Activated T-cell treated with anti-CD3 and anti-CD28 coated beads, Interleukin-2, amount 50 U/mL, for 24 hours (primary cell): ENCODE measurements around the gene SREBF1.
"Not testable (repeated sequence)": the region's sequence is repeated elsewhere in the genome, so short reads cannot be mapped to it uniquely, and the experiment has no call there.

Experiments used
- DNase-seq: peaks from one replicate; pipeline ENCODE4 v3.0.0-alpha.2; 2020
- H3K27ac Mint-ChIP-seq: 2 replicates; pipeline ENCODE4 v1.8.0; 2020; ENCODE audit warnings: mild to moderate bottlenecking, mixed read lengths
- H3K27me3 Mint-ChIP-seq: 2 replicates; pipeline ENCODE4 v1.8.0; 2020; ENCODE audit warnings: mixed read lengths
- H3K36me3 Mint-ChIP-seq: 2 replicates; pipeline ENCODE4 v1.8.0; 2020; ENCODE audit warnings: low read depth, mixed read lengths
- H3K4me1 Mint-ChIP-seq: 2 replicates; pipeline ENCODE4 v1.8.0; 2020; ENCODE audit warnings: low read depth, mixed read lengths
- H3K4me3 Mint-ChIP-seq: 2 replicates; pipeline ENCODE4 v1.8.0; 2020; ENCODE audit warnings: mild to moderate bottlenecking, moderate library complexity, mixed read lengths
- H3K9me3 Mint-ChIP-seq: 2 replicates; pipeline ENCODE4 v1.8.0; 2020; ENCODE audit warnings: mixed read lengths

Gene SREBF1

DNA sequence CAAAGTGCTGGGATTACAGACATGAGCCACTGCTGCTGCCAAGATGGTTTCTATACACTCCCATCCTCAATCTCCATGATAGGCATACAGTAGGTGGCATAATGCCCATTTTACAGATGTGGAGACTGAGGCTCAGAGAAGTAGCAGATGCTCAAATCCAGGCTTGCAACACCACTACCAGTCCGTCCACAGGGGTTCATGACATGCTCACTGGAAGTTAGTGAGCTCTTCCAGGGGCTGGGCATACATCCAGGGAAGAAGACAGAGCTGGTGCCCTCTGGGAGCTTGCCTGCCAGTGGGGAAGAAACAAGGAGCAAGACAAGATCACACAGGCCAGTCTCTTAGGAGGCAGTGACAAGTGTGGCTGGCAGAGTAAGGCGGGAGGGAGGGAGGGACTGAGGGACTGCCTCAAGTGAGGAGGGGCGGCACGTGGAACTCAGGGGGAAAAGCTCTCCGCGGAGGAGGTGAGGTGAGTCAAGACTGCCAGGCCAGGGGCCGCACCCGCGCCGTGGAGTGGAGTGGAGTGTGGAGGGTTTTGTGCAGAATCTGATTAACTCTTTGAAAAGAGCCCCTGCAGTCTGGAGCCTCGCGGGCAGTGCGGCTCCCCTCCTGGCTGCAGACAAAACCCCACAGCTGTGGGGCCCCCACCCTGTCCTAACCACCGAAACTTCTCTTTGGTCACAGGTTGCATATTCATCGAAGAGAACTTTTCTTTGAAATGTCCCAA is 27.9 kb downstream of the SREBF1 start:
- Mint-ChIP-seq H3K27me3 (no peaks in the 10 kb centered on the region), H3K36me3 (peaks cover 51% of the 10 kb centered on the region), H3K27ac (peak overlapping the region; percentile 65), H3K9me3 (no peaks in the 10 kb centered on the region), H3K4me3 (no peak overlapping the region), H3K4me1 (peaks cover 23% of the 10 kb centered on the region)
- DNase-seq = no peak

DNA sequence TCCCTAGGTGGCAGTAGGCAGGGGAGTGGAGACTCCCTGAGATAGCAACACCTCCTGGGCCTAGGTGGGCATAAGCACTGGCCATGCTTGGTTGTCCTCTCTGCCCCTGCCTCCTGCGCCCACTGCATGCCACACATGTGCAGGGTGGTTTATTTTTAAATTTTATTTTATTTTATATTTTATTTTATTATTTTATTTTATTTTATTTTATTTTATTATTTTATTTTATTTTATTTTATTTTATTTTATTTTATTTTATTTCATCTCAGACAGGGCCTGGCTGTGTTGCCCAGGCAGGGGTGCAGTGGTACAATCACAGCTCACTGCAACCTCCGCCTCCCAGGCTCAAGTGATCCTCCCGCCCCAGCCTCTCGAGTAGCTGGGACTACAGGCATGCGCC is 28.6 kb downstream of the SREBF1 start:
- not testable (repeated sequence) for H3K27me3 Mint-ChIP-seq, DNase-seq, H3K9me3 Mint-ChIP-seq, H3K4me3 Mint-ChIP-seq
- H3K36me3 Mint-ChIP-seq = peaks cover 51% of the 10 kb centered on the region
- peak overlapping the region; percentile 65 for H3K27ac Mint-ChIP-seq
- H3K4me1 Mint-ChIP-seq = peaks cover 22% of the 10 kb centered on the region

DNA sequence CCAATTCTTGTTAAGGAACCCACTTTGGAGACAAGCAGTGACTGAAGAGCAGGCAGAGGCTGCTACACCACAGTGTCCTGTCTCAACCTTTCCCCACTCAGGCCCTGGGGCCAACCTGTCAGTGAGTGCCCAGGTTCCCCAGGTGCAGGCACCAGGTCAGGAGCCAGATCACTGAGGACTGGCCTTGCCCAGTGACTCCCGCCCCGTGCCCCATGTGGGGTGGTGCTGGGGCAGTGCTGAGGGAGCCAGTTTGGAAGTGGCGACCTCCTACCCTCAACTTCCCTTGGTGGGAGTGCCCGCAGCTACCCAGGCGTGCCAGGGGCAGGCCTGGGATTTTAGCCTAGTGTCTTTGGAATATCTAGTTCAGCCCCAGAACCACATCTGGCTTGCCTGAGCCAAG is 29.3 kb downstream of the SREBF1 start:
- Mint-ChIP-seq H3K9me3 (no peaks in the 10 kb centered on the region), H3K27ac (peak overlapping the region; percentile 47), H3K4me1 (peaks cover 17% of the 10 kb centered on the region), H3K36me3 (peaks cover 46% of the 10 kb centered on the region), H3K27me3 (no peaks in the 10 kb centered on the region), H3K4me3 (no peak overlapping the region)
- no peak for DNase-seq

DNA sequence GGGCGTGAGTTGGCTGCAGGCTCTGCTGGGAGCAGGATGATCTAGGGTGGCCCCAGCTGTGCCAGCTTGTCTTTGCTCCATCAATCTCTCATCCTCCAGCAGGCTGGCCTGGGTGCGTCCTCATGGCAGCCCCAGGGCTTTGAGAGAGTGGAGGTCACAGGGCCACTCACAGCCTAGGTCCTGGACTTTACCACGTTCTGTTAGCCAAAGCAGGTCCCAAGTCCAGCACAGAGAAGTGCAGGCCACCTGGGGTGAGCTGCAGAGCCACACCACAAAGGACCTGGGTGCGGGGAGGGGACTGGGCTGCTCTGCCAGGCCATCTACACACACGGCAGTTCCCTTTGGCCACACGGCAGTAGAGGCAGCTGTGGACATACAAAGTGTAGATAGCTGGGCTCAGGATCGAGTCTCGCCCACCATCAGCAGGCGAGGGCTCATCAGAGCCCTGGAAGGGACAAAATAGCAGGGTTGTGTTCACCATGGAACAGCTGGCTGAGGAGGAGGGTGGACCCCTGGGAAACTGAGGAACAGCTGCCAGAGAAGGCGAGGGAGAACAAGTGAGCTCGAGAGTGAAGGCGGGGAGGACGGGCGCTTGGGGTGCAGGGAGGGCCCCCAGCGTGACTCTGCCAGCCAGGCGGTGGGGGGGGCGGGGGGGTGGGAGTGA is 30.0 kb downstream of the SREBF1 start:
- no peak overlapping the region for H3K4me3 Mint-ChIP-seq
- peaks cover 39% of the 10 kb centered on the region for H3K36me3 Mint-ChIP-seq
- H3K27ac Mint-ChIP-seq = peak overlapping the region; percentile 60

DNA sequence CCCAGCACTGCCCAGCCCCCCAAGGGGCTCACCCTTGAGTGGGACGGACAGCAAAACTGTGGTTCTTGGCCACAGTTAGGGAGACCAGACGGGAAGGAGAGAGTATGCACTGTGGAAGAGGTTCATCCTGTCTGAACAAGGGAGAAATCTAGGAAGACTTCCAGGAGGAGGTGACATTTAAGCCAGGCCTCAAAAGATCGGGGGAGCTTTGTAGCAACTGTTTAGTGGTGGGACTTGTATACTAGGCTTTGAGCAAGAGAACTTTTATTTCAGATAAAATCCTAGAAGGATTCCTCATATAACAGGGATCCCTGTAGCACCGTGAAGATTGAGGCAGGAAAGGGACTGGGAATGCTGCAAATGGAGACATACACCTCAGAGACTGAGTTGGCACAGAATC is 30.8 kb downstream of the SREBF1 start:
- Mint-ChIP-seq H3K27me3 (no peaks in the 10 kb centered on the region), H3K27ac (peak overlapping the region; percentile 51), H3K36me3 (peaks cover 33% of the 10 kb centered on the region), H3K4me1 (peaks cover 8% of the 10 kb centered on the region), H3K9me3 (no peaks in the 10 kb centered on the region), H3K4me3 (no peak overlapping the region)
- no peak for DNase-seq

More for the DNA sequence above, 30.0 kb downstream of the SREBF1 start:
- Mint-ChIP-seq H3K4me1 (peaks cover 10% of the 10 kb centered on the region), H3K9me3 (no peaks in the 10 kb centered on the region), H3K27me3 (no peaks in the 10 kb centered on the region)
- no peak for DNase-seq

DNA sequence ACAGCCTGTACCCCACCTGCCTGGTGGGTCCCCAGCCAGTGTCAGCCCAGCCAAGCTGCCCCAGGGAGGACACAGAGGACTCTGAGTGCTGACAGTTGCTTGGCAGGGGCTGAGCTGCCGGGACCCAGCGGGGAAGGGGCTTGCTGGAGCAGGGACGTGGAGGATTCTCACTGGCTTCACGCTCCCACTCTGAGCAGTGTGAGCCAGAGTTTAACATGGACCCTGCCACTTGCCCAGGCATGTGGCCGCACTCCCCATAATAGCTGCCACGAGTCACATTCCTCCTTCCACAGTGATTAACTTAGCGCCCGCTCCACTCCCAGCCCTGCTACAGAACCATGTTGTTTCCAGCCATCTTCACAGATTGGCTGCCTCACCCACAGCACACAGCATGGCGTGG is 31.2 kb downstream of the SREBF1 start:
- no peaks in the 10 kb centered on the region for H3K9me3 Mint-ChIP-seq
- no peaks in the 10 kb centered on the region for H3K27me3 Mint-ChIP-seq
- H3K27ac Mint-ChIP-seq = peak overlapping the region; percentile 53
- no peak for DNase-seq
- peaks cover 8% of the 10 kb centered on the region for H3K4me1 Mint-ChIP-seq
- H3K4me3 Mint-ChIP-seq = no peak overlapping the region
- H3K36me3 Mint-ChIP-seq = peaks cover 29% of the 10 kb centered on the region

DNA sequence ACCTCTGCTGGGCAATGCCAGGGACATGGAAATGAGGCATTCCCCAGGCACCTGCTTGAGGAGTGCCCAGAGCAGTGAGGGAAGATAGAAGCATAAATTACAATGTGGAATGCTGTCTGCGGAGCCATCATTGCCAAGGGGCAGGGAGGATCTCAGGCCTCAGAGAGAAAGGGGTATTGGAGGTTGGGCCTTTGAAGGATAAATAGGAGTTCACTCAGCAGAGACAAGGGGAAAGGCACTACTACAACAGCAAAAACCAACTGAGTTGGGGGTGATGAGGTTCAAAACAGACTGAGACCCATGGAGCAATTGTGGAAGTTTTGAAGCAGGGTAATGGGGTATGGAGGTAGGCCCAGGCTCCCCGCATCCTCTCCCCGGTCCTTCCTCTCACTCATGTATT is 32.8 kb downstream of the SREBF1 start:
- Mint-ChIP-seq H3K4me1 (peaks cover 5% of the 10 kb centered on the region), H3K9me3 (no peaks in the 10 kb centered on the region), H3K27ac (no peak overlapping the region), H3K27me3 (no peaks in the 10 kb centered on the region), H3K4me3 (no peak overlapping the region), H3K36me3 (peaks cover 29% of the 10 kb centered on the region)
- no peak for DNase-seq

DNA sequence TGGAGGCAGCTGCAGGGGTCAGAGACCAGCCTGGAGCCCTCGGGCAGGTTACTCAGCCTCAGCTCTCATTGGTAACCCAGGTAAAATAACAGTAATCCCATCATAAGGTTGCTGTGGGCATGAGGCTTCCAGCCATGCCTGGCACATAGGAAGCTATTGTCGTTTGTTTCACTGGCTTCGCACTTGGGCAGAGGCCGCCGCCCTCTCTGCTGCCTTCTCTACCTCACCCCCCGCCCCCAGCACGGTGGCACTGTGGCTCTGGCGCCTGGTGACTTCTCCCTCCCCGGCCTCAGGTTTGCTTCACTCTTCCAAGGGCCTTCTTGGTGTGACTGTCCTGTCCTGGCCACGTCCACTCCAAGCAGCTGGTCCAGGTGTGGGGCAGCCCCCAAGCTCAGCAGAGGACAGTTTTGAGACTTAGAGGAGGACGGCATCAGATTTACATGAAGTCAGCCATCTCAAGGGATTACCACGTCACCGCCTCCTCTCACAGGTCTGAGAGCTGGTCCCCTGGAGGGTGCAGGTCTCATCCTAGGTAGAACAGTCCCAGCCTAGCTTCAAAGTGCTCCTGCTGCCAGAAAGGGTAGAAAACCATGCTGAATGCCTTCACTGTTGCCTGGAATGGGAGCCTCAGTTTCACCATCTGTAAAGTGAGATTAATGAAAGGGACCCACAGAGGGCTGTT is 34.8 kb downstream of the SREBF1 start:
- Mint-ChIP-seq H3K9me3 (no peaks in the 10 kb centered on the region), H3K27ac (peak overlapping the region; percentile 40), H3K4me1 (no peaks in the 10 kb centered on the region), H3K36me3 (peaks cover 35% of the 10 kb centered on the region), H3K27me3 (no peaks in the 10 kb centered on the region), H3K4me3 (no peak overlapping the region)
- DNase-seq = no peak

DNA sequence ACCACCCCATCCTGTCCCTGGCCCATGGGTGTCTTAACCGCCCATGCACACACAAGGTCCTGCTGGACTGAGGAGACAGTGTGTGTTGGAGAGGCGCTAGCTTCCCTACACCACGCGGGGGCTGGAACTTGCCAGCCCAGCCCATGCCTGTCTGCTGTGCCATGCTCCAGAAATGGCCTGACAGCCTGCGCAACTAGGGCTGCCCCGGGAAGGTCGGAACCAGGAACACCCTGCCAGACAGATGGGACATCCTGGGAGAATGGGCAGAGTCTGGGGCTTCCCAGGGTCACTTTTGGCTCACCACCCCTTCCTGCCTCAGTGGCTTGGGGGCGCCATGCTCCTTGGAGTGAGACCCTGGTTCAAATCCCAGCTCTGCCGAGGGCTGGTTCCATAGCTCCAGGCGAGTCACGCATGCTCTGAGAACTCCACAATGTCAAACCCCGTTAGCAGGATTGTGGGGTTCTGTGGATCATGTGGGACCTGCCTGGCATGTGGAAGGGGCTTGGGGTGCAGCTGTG is 36.2 kb downstream of the SREBF1 start:
- peaks cover 41% of the 10 kb centered on the region for H3K36me3 Mint-ChIP-seq
- H3K27ac Mint-ChIP-seq = no peak overlapping the region
- H3K4me1 Mint-ChIP-seq = no peaks in the 10 kb centered on the region
- no peaks in the 10 kb centered on the region for H3K27me3 Mint-ChIP-seq
- no peak for DNase-seq
- H3K4me3 Mint-ChIP-seq = no peak overlapping the region
- H3K9me3 Mint-ChIP-seq = no peaks in the 10 kb centered on the region

DNA sequence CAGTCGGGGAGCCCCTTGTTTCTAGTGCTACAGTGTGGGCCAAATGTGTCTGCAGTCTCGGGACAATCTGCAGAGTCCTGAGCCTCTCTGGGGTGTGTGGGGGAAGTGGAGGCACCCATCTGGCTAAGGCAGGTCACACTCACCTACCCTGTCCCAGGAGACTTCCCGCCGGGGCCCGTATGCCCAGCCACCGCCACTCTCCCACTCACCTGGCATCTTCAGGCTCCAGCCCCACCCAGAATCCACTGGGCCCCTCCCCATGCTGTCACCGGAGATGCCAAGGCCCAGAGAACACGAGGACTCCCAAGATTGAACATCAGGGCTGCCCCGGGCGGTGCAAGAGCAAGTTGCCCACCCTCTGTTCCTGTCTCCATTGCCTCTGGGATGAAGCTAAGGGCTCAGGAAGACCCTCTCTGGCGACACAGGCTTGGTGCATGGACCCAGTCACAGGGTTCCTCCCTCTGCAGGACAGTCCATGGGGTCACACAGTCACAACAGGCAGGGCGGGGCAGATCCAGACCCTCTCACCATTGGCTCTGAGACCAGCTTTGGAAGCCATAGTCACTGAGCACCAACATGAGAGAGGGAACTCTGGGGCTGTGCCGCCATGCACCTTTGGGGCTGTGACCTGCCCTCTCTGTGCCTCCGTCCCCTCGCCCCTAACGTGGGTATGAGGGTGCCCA is 38.1 kb downstream of the SREBF1 start:
- Mint-ChIP-seq H3K27ac (no peak overlapping the region), H3K9me3 (no peaks in the 10 kb centered on the region), H3K4me1 (peaks cover 4% of the 10 kb centered on the region), H3K4me3 (no peak overlapping the region), H3K27me3 (no peaks in the 10 kb centered on the region), H3K36me3 (peaks cover 43% of the 10 kb centered on the region)
- DNase-seq = no peak

DNA sequence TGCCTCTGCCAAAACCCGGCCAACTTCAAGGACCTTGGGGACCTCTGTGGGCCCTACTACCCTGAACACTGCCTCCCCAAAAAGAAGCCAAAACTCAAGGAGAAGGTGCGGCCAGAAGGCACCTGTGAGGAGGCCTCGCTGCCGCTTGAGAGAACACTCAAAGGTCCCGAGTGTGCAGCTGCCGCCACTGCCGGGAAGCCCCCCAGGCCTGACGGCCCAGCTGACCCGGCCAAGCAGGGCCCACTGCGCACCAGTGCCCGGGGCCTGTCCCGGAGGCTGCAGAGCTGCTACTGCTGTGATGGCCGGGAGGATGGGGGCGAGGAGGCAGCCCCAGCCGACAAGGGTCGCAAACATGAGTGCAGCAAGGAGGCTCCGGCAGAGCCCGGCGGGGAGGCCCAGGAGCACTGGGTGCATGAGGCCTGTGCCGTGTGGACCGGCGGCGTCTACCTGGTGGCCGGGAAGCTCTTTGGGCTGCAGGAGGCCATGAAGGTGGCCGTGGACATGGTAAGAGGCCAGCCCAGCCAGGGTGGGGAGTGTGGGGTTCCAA is 38.7 kb downstream of the SREBF1 start:
- Mint-ChIP-seq H3K27ac (no peak overlapping the region), H3K36me3 (peaks cover 47% of the 10 kb centered on the region), H3K9me3 (no peaks in the 10 kb centered on the region), H3K27me3 (no peaks in the 10 kb centered on the region), H3K4me1 (peaks cover 10% of the 10 kb centered on the region), H3K4me3 (no peak overlapping the region)
- no peak for DNase-seq

DNA sequence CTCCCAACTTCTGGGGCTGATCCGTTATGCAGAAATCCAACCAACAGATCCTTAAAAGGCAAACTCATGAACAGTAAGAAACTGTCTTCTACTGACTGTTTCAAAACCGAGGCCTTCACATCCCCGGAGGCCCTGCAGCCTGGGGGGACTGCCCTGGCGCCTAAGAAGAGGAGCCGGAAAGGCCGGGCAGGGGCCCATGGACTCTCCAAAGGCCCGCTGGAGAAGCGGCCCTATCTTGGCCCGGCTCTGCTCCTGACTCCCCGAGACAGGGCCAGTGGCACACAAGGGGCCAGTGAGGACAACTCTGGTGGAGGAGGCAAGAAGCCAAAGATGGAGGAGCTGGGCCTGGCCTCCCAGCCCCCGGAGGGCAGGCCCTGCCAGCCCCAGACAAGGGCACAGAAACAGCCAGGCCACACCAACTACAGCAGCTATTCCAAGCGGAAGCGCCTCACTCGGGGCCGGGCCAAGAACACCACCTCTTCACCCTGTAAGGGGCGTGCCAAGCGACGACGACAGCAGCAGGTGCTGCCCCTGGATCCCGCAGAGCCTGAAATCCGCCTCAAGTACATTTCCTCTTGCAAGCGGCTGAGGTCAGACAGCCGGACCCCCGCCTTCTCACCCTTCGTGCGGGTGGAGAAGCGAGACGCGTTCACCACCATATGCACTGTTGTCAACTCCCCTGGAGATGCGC is 39.5 kb downstream of the SREBF1 start:
- Mint-ChIP-seq H3K27me3 (no peaks in the 10 kb centered on the region), H3K27ac (peak overlapping the region; percentile 29), H3K4me1 (peaks cover 17% of the 10 kb centered on the region), H3K4me3 (no peak overlapping the region), H3K36me3 (peaks cover 47% of the 10 kb centered on the region), H3K9me3 (no peaks in the 10 kb centered on the region)
- DNase-seq = no peak

DNA sequence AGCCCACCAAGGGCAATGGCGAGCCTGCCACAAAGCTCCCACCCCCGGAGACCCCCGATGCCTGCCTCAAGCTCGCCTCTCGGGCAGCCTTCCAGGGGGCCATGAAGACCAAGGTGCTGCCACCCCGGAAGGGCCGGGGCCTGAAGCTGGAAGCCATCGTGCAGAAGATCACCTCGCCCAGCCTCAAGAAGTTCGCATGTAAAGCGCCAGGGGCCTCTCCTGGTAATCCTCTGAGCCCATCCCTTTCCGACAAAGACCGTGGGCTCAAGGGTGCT is 40.1 kb downstream of the SREBF1 start:
- Mint-ChIP-seq H3K27me3 (no peaks in the 10 kb centered on the region), H3K4me1 (peaks cover 22% of the 10 kb centered on the region), H3K36me3 (peaks cover 47% of the 10 kb centered on the region), H3K27ac (no peak overlapping the region), H3K4me3 (no peak overlapping the region), H3K9me3 (no peaks in the 10 kb centered on the region)
- no peak for DNase-seq
